BE2C (cell line): ENCODE measurements around the gene MTR.

Experiments used
- DNase-seq: peaks from one replicate; pipeline ENCODE4 v3.0.0-alpha.2; 2020
- H3K27me3 ChIP-seq: fragments of 250-450 bp; sonication (Bioruptor Pico); 2 replicates; pipeline ENCODE4 v1.5.1; 2020; ENCODE audit warnings: mild to moderate bottlenecking
- H3K36me3 ChIP-seq: fragments of 250-450 bp; sonication (Bioruptor Pico); 2 replicates; pipeline ENCODE4 v1.5.1; 2020; ENCODE audit warnings: mild to moderate bottlenecking
- H3K4me1 ChIP-seq: fragments of 250-450 bp; sonication (Bioruptor Pico); 2 replicates; pipeline ENCODE4 v1.5.1; 2020
- H3K4me3 ChIP-seq: 2 replicates; pipeline ENCODE4 v1.5.1; 2011; ENCODE audit warnings: low read depth, low read length
- H3K9me3 ChIP-seq: fragments of 250-450 bp; sonication (Bioruptor Pico); 2 replicates; pipeline ENCODE4 v1.5.1; 2020
- TF ChIP-seq, protein P1 (sequence below): IDR thresholded peaks from 2 replicates; pipeline ENCODE4 v1.5.1; 2012; ENCODE audit warnings: mild to moderate bottlenecking, low read depth, low read length

MTR gene

DNA sequence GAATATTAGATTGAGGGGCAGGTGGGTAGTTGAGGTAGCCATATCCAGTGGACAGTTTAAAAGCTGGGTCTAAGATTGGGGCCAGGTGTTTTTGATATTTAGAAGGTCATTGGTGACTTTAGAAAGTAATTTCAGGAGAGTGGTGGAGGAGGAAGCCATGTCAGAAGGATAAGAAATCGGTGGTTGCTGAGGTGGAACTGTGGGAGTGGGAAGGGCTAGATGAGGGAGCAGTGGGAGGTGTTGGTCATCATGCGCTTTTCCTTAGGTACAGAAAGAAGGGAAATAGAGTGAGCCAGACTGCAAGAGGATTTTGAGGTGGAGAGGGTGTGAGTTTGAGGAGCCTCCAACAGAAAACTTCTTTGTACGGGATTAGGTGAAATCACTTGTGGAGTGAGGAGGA lies 7.2 kb downstream of the MTR start:
- TF ChIP-seq, protein P1, sequence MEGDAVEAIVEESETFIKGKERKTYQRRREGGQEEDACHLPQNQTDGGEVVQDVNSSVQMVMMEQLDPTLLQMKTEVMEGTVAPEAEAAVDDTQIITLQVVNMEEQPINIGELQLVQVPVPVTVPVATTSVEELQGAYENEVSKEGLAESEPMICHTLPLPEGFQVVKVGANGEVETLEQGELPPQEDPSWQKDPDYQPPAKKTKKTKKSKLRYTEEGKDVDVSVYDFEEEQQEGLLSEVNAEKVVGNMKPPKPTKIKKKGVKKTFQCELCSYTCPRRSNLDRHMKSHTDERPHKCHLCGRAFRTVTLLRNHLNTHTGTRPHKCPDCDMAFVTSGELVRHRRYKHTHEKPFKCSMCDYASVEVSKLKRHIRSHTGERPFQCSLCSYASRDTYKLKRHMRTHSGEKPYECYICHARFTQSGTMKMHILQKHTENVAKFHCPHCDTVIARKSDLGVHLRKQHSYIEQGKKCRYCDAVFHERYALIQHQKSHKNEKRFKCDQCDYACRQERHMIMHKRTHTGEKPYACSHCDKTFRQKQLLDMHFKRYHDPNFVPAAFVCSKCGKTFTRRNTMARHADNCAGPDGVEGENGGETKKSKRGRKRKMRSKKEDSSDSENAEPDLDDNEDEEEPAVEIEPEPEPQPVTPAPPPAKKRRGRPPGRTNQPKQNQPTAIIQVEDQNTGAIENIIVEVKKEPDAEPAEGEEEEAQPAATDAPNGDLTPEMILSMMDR = no peak
- Histone ChIP-seq H3K4me1 (no peaks in the 10 kb centered on the region), H3K4me3 (no peak overlapping the region), H3K27me3 (no peaks in the 10 kb centered on the region), H3K36me3 (peaks cover 10% of the 10 kb centered on the region; the same call in 1 of the 2 replicates), H3K9me3 (no peaks in the 10 kb centered on the region)
- no peak for DNase-seq

DNA sequence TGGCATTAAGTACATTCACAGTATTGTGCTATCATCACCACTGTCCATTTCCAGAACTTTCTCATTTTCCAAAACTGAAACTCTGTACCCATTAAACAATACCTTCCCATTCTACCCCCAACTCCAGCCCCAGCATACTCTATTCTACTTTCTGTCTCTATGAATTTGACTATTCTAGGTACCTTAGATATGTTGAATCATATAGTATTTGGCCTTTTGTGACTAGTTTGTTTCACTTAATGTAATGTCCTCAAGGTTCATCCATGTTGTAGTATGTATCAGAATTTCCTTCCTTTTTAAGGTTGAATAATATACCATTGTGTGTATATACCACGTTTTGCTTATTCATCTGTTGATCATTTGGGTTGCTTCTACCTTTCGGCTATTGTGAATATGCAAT lies 11.5 kb downstream of the MTR start:
- Histone ChIP-seq H3K36me3 (peaks cover 40% of the 10 kb centered on the region), H3K4me3 (no peak overlapping the region), H3K9me3 (no peaks in the 10 kb centered on the region), H3K4me1 (no peaks in the 10 kb centered on the region), H3K27me3 (no peaks in the 10 kb centered on the region)
- TF ChIP-seq, protein P1 = no peak
- DNase-seq = no peak

DNA sequence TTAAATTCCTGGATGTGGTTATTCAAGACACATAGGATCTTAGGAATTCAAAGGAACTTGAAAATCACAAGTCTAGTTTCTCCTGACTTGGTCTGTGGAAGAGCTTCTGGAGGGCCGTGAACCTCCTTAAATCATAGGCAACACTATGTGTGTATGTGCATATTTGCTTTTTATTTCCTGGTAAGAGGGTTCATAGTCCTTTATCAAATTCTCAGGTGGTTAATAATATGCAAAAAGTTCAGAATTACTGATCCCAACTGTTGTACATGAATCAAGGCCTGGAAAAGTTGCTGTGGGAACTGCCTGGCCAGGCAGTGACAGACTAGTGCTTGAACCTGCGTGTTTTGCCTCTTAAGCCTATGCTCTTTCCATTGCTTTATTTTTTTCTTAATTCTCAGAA lies 12.9 kb downstream of the MTR start:
- H3K9me3 ChIP-seq = no peaks in the 10 kb centered on the region
- H3K4me3 ChIP-seq = no peak overlapping the region
- H3K27me3 ChIP-seq = no peaks in the 10 kb centered on the region
- no peak for DNase-seq
- peaks cover 46% of the 10 kb centered on the region for H3K36me3 ChIP-seq
- no peaks in the 10 kb centered on the region for H3K4me1 ChIP-seq
- TF ChIP-seq, protein P1 = no peak

DNA sequence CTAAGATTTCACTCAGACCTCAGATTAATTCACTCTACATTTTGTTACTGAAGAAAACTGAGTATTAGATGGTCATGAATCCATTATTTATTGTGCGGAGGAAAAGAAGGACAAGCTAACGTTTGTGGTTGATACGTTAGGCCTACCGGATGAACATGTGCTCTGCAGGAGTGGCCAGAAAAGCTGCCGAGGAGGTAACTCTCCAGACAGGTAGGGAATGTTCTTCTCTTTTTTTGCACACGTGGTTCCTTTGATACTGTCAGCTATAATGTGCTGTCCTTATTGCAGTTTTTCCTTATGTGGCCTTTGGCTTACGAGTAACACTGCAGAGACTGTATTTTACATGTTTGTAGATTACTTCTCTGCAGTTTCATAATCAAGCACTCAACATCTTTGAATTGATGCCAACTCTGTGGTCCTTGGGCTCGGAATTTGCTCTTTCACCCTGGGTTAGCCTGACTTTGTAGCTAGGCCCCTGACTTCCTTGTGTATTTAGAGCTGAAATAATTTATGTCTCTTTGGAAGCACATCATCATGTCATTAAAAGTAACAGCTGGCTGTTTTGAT lies 13.6 kb downstream of the MTR start:
- Histone ChIP-seq H3K36me3 (peaks cover 47% of the 10 kb centered on the region), H3K4me1 (no peaks in the 10 kb centered on the region), H3K9me3 (no peaks in the 10 kb centered on the region), H3K4me3 (no peak overlapping the region), H3K27me3 (no peaks in the 10 kb centered on the region)
- TF ChIP-seq, protein P1 = no peak
- no peak for DNase-seq

DNA sequence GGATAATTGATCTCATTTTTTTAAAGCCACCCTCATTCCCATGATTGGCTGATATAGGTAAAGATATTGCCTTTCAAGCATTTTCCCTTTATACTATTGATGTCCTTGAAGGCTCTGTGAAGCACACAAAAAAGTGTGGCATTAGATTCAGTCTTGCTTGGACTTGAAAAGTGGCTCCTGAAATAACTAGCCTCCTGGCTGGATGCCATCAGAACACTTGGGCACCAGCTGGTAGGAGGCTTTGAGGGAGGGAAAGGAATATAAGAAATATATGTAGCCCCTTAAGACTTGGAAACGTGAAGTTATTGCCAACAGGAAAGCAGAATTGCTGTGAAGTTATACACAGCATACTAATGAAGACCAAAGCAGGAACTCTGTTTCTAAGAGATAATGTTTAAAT lies 14.1 kb downstream of the MTR start:
- H3K36me3 ChIP-seq = peaks cover 48% of the 10 kb centered on the region
- H3K4me3 ChIP-seq = no peak overlapping the region
- no peaks in the 10 kb centered on the region for H3K27me3 ChIP-seq
- no peaks in the 10 kb centered on the region for H3K9me3 ChIP-seq
- H3K4me1 ChIP-seq = no peaks in the 10 kb centered on the region
- no peak for DNase-seq
- TF ChIP-seq, protein P1 = no peak

DNA sequence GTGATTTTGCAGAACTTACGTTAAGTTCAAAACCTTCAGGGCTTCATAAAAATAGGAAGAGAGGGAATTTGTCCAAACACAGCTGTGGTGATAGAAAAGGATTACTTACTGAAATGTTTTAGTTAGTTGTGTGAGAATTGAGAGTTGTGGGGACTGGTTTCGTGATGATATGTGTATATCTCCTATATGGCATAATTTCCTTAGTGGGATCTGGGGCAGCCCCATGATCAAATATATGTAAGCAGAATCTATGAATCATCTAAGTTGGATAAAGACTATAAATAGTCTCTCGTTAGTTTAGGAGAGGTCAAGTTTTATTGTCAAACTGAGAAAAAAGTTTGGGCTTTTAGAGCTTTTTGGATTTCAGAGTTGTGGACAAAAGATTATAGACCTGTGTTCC lies 14.9 kb downstream of the MTR start:
- Histone ChIP-seq H3K9me3 (no peaks in the 10 kb centered on the region), H3K36me3 (peaks cover 53% of the 10 kb centered on the region), H3K27me3 (no peaks in the 10 kb centered on the region), H3K4me1 (no peaks in the 10 kb centered on the region), H3K4me3 (no peak overlapping the region)
- TF ChIP-seq, protein P1 = no peak
- DNase-seq = no peak
